Osteoblast (primary cell): ENCODE results near the gene FAM110D. TPM values are rescaled to one million over a fixed set of nuclear protein-coding genes. Genes with fewer than 3 reads are reported as not detected.

Source experiments
- DNase-seq: peaks from one replicate; pipeline ENCODE4 v3.0.0; 2011; ENCODE audit warnings: low spot score, mixed read lengths; ENCODE audit not compliant: insufficient read length; ENCODE audit errors: missing footprints
- H2AFZ ChIP-seq: 2 replicates; pipeline ENCODE4 v1.6.0; 2011; ENCODE audit warnings: mild to moderate bottlenecking, low read length
- H3K27ac ChIP-seq: 2 replicates; pipeline ENCODE4 v1.5.1; 2011; ENCODE audit warnings: mild to moderate bottlenecking, low read depth, low read length, moderate library complexity
- H3K27me3 ChIP-seq: 2 replicates; pipeline ENCODE4 v1.6.0; 2012; ENCODE audit warnings: mild to moderate bottlenecking, control low read depth, inconsistent platforms, low read length, moderate library complexity; ENCODE audit not compliant: insufficient read depth
- H3K36me3 ChIP-seq: 2 replicates; pipeline ENCODE4 v1.5.1; 2011; ENCODE audit warnings: mild to moderate bottlenecking, low read length, control low read depth, moderate library complexity; ENCODE audit not compliant: insufficient read depth
- H3K4me1 ChIP-seq: 2 replicates; pipeline ENCODE4 v1.5.1; 2011; ENCODE audit warnings: mild to moderate bottlenecking, low read length, control low read depth, moderate library complexity; ENCODE audit not compliant: insufficient read depth
- H3K4me2 ChIP-seq: 2 replicates; pipeline ENCODE4 v1.6.0; 2011; ENCODE audit warnings: mild to moderate bottlenecking, low read length; ENCODE audit not compliant: insufficient read depth
- H3K4me3 ChIP-seq: fragments of 200-600 bp; sonication (generic); 3 replicates; pipeline ENCODE4 v1.5.1; 2012; ENCODE audit warnings: mild to moderate bottlenecking, low read length, inconsistent platforms; ENCODE audit not compliant: insufficient read depth
- H3K79me2 ChIP-seq: 2 replicates; pipeline ENCODE4 v1.6.0; 2012; ENCODE audit warnings: mild to moderate bottlenecking, low read length, control low read depth, inconsistent platforms; ENCODE audit not compliant: insufficient read depth
- H3K9me3 ChIP-seq: 2 replicates; pipeline ENCODE4 v1.5.1; 2011; ENCODE audit warnings: low read depth, low read length, control low read depth
- H4K20me1 ChIP-seq: 2 replicates; pipeline ENCODE4 v1.6.0; 2012; ENCODE audit warnings: mild to moderate bottlenecking, low read length, control low read depth; ENCODE audit not compliant: insufficient read depth
- CTCF ChIP-seq: IDR thresholded peaks from 2 replicates; pipeline ENCODE4 v1.5.1; 2011; ENCODE audit warnings: mild to moderate bottlenecking, low read depth, low read length, moderate library complexity; ENCODE audit errors: extremely low read depth
- total RNA-seq: library from RNA; depleted of rRNA; stranded (reverse); fragments of >200 nt; gene quantifications from 2 replicates; pipeline ENCODE4 v1.2.3, GENCODE V29; 2012

Gene FAM110D
- total RNA-seq, 1 donor = not detected

GRCh38 chr1:26161415-26162219, 2.7 kb downstream of the FAM110D start:
- Histone ChIP-seq H3K79me2 (no peaks in the 10 kb centered on the region), H3K4me2 (peak overlapping the region; percentile 76), H3K27ac (no peak overlapping the region), H3K36me3 (no peaks in the 10 kb centered on the region), H3K9me3 (no peaks in the 10 kb centered on the region), H3K4me3 (peak overlapping the region; percentile 63), H3K4me1 (peaks cover 4% of the 10 kb centered on the region), H2AFZ (peak overlapping the region; percentile 62), H3K27me3 (peaks cover 20% of the 10 kb centered on the region), H4K20me1 (no peaks in the 10 kb centered on the region)
- peak; percentile 95 for DNase-seq
- TF ChIP-seq CTCF = no peak

DNA sequence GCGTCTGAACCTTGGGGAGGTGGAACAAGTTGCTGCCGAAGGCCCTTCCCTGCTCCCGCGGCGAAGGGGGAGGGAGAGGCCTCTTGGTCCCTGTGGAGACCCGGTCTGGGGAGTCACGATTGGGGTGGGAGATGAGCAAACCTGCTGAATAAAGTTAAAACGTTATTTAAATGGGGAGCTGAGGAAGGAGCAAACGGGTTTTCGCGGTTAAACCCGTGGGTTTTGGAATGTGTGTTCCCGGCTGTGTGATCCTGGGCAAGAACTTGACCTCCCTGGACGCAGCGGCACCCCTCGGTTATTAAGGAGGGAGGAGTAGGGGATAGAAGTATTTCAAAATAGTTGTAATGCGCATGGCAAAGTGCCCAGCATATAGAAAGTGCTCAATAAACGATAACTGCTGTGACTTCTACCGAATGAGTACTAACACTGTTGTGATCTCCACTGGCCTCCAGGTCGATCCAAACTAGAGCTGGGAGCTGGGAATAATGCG, 3.4 kb downstream of the FAM110D start:
- TF ChIP-seq CTCF = no peak
- Histone ChIP-seq H3K4me3 (peak overlapping the region; percentile 63), H3K4me2 (peak overlapping the region; percentile 76), H3K27me3 (peaks cover 18% of the 10 kb centered on the region), H3K4me1 (peaks cover 4% of the 10 kb centered on the region), H2AFZ (peak overlapping the region; percentile 11), H3K36me3 (no peaks in the 10 kb centered on the region), H4K20me1 (no peaks in the 10 kb centered on the region), H3K79me2 (no peaks in the 10 kb centered on the region), H3K27ac (no peak overlapping the region), H3K9me3 (no peaks in the 10 kb centered on the region)
- peak; percentile 90 for DNase-seq

DNA sequence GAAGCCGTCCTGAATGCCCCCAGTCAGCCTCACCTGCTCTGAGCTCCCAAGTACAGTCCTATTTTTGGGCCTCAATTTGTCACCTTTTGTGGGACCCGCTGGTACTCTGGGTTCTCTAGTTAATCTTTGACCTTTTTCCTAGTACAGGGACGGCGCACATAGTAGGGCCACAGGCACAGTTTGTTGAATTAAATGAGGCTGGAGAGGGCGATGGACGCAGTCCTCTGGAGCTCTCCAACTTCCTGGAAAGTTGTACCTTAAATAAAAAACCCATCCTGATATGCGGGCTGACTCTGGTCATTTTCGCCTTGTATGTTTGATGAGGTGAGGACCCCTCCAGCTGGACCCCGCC, 4.8 kb downstream of the FAM110D start:
- H3K27me3 ChIP-seq = peaks cover 16% of the 10 kb centered on the region
- H3K4me1 ChIP-seq = peaks cover 4% of the 10 kb centered on the region
- no peaks in the 10 kb centered on the region for H3K9me3 ChIP-seq
- no peaks in the 10 kb centered on the region for H4K20me1 ChIP-seq
- no peaks in the 10 kb centered on the region for H3K79me2 ChIP-seq
- peak; percentile 34 for DNase-seq
- H2AFZ ChIP-seq = no peak overlapping the region
- TF ChIP-seq CTCF = no peak
- no peaks in the 10 kb centered on the region for H3K36me3 ChIP-seq
- H3K4me3 ChIP-seq = no peak overlapping the region
- H3K27ac ChIP-seq = no peak overlapping the region
- peak overlapping the region; percentile 68 for H3K4me2 ChIP-seq

- TF ChIP-seq CTCF = peak; percentile 34
- Histone ChIP-seq H3K4me3 (peak overlapping the region; percentile 60), H3K36me3 (no peaks in the 10 kb centered on the region), H3K27ac (no peak overlapping the region), H3K27me3 (peaks cover 16% of the 10 kb centered on the region), H3K4me2 (peak overlapping the region; percentile 68), H3K4me1 (peaks cover 4% of the 10 kb centered on the region), H3K79me2 (no peaks in the 10 kb centered on the region), H2AFZ (peak overlapping the region; percentile 47), H4K20me1 (no peaks in the 10 kb centered on the region), H3K9me3 (no peaks in the 10 kb centered on the region)
- peak; percentile 96 for DNase-seq
Observed at GRCh38 chr1:26164036-26164860, 5.4 kb downstream of the FAM110D start.
